GM12865 (cell line): Measurements from ENCODE around the gene PIM1.

Experiments
- DNase-seq: peaks from one replicate; pipeline ENCODE4 v3.0.0; 2010; ENCODE audit warnings: low read depth
- H3K4me3 ChIP-seq: 2 replicates; pipeline ENCODE4 v1.5.1; 2011; ENCODE audit warnings: mild to moderate bottlenecking, low read depth, low read length, control low read depth
- TF ChIP-seq, protein P1 (sequence below): IDR thresholded peaks from 2 replicates; pipeline ENCODE4 v1.5.1; 2011; ENCODE audit warnings: low read length, control low read depth, low read depth, inconsistent platforms; ENCODE audit not compliant: insufficient read depth; ENCODE audit errors: missing control alignments

The PIM1 gene

DNA sequence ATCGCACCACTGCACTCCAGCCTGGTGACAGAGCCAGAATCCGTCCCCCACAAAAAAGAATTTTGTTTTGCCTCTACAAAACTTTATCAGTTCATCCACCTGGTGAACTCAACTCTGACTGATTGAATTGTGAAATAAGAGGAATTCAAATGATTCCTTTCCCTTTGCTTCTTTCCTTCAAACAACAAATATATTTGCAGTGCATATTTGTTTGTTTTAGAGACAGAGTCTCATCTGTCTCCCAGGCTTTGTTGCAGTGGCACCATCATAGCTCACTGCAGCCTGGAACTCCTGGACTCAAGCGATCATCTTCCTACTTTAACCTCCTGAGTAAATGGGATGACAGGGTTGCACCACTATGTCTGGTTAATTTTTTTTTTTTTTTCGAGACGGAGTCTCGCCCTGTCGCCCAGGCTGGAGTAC lies 23.2 kb upstream of the PIM1 start:
- DNase-seq = no peak
- TF ChIP-seq, protein P1, sequence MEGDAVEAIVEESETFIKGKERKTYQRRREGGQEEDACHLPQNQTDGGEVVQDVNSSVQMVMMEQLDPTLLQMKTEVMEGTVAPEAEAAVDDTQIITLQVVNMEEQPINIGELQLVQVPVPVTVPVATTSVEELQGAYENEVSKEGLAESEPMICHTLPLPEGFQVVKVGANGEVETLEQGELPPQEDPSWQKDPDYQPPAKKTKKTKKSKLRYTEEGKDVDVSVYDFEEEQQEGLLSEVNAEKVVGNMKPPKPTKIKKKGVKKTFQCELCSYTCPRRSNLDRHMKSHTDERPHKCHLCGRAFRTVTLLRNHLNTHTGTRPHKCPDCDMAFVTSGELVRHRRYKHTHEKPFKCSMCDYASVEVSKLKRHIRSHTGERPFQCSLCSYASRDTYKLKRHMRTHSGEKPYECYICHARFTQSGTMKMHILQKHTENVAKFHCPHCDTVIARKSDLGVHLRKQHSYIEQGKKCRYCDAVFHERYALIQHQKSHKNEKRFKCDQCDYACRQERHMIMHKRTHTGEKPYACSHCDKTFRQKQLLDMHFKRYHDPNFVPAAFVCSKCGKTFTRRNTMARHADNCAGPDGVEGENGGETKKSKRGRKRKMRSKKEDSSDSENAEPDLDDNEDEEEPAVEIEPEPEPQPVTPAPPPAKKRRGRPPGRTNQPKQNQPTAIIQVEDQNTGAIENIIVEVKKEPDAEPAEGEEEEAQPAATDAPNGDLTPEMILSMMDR = no peak

DNA sequence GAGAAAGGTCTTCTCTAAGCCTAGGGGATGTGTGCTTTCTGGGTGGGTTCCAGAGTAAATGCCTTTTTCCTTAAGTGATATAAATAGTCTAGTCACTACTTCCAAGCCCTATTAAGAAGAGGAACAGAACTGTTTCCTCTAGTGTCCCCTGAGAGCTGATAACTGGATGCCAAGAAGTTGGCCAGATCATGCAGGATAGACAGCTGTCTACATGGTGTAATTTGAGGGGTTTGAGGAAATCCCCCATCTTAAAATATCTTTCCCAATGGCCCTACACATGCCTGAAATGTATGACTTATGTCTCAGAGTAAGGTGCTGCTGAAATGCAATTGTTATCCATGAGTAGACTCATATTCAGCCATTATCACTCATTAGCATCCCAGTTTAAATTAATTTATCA lies 20.2 kb upstream of the PIM1 start:
- DNase-seq = peak; percentile 51
- H3K4me3 ChIP-seq = no peak overlapping the region
- TF ChIP-seq, protein P1 = no peak

More for the DNA sequence above, 23.2 kb upstream of the PIM1 start:
- H3K4me3 ChIP-seq = no peak overlapping the region

DNA sequence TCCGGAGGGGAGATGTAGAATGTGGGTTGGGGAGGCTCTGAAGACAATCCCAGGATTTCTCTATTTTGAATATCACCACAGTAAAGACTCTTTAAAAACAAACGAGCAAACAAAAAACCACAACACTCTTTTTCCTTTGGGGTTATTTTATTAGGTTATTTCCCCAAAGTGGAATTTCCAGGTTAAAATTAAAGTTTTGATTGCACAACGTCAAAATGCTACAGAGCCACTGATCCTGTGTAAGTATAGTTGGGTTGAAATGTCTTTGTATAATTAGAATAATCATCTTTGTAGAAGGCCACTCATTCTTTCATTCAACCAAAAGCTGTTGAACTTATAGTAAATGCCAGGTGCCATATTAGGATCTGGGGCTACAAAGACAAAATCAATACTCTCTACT lies 19.6 kb upstream of the PIM1 start:
- TF ChIP-seq, protein P1 = no peak
- no peak for DNase-seq
- H3K4me3 ChIP-seq = no peak overlapping the region

DNA sequence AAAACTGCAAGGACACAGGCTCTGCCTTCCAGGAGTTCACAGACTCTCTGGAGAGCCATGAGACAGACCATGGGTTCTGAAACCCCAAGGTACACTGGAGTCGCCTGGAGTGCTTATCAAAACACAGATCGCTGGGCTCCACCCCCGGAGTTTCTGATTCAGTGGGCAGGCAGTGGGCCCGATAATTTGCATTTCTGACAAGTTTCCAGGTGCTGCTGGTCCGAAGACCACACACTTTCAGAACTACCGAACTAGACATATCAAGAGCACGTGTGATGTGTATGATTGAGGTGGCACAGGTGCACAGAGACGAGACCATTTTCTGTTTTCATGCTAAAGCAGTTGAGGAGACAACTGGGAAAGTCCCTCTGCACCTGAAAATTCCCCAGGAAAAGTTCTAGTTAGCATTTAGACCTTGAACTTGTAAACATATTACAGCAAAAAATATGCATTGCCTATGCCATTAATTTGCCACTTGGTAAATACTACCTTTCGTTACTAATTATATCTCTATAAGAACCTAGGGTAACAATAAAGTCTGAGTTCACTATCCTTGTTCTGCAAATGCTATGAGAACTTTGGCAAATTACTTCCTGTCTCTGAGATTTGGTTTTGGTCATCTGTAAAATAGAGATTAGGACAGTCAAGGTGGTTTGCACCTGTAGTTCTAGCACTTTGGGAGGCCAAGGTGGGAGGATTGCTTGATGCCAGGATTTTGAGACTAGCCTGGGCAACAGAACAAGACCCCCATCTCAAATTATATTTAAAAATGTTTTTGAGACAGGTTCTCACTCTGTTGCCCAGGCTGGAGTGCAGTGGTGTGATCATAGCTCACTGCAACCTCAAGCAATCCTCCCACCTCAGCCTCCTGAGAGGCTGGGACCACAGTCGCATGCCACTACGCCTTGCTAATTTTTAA lies 14.3 kb upstream of the PIM1 start:
- DNase-seq = peak; percentile 98
- TF ChIP-seq, protein P1 = no peak
- H3K4me3 ChIP-seq = no peak overlapping the region

DNA sequence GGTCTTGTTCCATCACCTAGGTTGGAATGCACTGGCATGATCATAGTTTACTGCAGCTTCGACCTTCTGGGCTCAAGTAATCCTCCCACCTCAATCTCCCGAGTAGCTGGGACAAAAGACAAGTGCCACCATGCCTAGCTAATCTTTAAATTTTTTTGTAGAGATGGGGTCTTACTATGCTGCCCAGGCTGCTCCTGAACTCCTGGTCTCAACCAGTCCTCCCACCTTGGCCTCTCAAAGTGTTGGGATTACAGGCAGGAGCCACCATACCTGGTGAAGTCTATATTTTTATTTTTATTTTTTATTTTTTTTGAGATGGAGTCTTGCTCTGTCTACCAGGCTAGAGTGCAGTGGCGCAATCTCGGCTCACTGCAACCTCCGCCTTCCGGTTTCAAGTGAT lies 11.4 kb upstream of the PIM1 start:
- TF ChIP-seq, protein P1 = no peak
- no peak for DNase-seq
- no peak overlapping the region for H3K4me3 ChIP-seq

DNA sequence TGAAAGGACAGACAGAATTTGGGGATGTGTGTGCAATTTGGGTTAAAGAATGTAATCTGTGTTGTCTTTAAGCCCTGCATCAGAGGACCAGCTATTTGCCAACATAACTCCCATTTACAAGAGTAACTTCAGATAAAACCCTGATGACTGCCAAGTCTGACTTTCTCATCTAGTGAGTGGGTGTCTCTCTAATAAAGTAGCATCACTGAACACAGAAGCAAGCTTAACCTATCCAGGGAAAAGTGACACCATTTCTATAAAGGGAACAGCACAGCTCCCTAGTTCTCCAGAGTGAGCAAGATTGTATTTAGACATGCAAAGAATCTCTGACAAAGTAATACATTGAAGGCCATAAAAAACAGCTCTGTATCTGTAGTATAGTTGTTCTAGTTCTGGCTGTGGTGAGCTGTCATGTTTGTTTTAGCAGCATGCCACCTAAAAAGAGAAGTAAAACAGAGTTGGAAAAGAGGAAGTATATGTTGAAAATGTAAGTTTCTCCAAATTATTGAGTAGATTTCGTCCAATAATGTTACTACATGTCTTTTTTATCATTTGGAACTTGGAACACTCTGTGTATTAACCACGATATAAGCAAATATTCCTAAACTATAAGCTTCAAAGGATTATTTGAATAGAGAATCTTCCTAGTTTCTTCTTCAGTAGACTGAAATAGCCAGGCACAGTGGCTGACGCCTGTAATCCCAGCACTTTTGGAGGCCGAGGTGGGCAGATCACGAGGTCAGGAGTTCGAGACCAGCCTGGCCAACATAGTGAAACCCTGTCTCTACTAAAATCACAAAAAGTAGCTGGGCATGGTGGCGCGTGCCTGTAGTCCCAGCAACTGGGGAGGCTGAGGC lies 8.8 kb upstream of the PIM1 start:
- TF ChIP-seq, protein P1 = no peak
- H3K4me3 ChIP-seq = no peak overlapping the region
- DNase-seq = peak; percentile 72
